ENCODE results near the gene HOXA5.

The HOXA5 gene

DNA sequence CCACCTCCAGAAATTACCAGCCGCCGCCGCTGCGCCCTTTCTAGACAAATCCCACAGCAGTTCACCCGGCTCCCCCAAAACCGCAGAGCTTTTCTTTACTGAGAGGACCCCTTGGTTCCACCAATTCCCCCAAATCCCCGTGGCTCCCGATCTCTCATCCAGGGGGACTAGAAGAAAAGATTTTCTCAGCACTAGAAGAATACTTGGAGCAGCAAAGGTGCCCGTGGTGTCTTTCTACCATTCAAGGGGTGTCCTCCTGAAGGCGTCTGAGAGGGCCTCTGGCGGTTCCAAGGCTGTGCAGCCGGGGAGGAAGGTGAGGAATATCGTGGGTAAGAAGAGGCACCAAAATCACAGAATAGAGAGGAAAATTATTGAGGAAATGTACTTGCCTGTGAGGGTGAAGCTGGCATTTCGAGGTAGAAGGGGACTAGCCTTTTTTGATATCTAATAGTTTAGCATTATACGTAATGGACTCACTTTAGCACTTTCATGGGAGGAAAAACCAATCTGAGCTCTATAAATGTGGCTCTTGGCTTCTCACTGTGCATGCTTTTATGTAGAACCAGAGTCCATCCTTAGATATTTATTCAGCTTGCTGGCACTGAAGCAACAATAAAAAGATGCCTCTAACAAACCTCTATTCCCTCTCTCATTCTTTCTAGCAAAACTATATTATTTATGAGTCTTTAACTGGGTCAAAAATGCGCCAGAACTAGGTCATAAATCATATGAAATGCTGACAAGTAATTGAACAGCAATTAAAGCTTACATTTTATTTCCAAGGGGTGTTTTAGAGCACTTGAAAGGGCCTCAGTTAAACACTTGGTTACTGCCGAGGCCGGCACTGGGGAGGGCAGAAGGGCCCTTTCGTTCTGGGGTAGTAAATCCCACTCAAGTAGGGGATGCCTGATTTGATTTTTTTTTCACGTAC is 27.2 kb downstream of the HOXA5 start:
- no peak for DNase-seq

DNA sequence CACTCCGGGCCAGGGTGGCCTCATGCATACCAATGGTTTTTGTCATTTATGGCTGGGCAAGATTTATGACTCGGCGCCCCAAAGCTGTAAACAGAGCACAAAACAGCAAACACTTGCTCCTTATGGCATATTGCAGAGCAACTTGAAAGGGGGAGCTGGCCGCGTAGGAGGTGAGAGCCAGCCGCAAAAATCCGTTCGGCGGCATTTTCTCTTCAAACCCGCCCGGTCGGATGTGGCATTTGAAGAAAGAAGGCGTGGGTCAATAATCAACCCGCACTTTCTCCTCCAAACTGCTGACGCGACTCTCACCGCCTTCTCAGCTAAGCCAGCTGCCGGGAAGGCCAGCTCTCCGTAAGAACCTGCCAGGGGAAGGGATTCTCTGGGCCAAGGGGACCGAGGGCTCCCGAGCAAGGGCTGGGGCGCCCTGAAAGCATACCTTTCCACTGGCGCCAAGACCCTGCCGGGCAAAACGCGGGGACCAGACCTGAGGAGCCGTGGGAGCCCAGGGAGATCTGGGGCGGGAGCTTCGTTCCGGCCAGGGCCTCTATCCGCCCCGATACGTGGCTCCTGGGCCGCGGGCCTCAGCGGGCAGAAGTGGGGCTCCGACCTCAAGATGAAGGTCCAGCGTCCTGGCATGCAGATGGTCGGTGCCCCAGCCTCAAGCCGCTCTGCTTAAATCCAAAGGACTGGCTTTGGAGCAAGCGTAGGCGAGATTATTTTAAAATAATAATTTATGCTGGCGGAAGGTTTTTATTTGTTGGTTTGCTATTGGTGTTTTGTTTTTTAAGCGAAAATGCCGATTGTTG is 28.1 kb downstream of the HOXA5 start:
- DNase-seq = no peak

DNA sequence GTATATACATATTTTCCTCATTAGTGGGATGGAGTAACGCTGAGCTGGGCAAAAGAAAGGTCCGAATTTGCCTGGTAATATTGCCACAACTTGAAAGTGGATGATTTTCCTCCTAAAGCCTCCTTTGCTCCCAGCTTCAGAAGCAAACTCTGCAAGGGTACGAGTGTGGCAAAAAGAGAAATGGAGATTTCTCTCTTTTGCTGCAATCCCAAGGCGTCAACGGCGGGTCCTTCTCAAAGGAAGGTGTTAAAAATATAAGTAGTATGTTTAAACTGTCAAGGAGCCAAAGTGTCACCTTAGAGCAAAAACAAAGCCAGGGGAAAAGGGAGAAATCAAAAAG is 28.6 kb downstream of the HOXA5 start:
- DNase-seq = no peak

DNA sequence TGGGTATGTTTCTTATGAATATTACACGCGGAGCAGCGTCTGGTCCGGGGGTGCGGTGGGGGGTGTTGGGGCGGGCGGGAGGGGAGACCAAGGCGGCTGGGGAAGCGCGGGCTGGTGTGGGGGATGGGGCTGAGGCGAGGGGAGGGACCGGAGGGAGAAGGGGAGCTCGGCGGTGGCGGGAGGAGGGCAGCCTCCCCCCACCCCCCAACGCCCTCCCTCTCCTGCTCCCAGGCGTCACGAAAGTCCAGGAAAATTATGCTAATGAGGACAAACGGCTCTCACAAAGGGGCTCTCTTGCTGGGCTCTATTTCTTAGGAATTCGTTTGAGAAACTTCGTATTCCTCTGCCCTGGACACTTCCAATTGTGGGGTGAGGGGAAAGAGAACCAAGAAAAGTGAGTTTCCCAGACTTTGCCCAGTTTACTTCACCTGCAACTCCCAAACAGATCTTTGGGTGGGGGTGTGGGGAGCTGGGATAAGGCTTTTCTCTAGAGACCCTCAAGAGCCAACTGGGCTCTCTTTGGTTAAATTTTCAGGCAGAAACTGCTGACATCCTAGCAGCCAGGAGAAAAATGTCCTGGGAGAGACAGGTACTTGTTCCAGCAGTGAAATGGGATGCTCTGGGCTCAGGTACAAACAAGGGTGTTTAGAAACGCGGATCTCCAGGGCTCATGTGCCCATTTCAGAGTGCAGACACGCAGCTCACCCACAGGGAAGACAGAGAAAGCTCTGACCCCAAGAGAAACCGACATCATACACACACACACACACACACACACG is 29.3 kb downstream of the HOXA5 start:
- no peak for DNase-seq

DNA sequence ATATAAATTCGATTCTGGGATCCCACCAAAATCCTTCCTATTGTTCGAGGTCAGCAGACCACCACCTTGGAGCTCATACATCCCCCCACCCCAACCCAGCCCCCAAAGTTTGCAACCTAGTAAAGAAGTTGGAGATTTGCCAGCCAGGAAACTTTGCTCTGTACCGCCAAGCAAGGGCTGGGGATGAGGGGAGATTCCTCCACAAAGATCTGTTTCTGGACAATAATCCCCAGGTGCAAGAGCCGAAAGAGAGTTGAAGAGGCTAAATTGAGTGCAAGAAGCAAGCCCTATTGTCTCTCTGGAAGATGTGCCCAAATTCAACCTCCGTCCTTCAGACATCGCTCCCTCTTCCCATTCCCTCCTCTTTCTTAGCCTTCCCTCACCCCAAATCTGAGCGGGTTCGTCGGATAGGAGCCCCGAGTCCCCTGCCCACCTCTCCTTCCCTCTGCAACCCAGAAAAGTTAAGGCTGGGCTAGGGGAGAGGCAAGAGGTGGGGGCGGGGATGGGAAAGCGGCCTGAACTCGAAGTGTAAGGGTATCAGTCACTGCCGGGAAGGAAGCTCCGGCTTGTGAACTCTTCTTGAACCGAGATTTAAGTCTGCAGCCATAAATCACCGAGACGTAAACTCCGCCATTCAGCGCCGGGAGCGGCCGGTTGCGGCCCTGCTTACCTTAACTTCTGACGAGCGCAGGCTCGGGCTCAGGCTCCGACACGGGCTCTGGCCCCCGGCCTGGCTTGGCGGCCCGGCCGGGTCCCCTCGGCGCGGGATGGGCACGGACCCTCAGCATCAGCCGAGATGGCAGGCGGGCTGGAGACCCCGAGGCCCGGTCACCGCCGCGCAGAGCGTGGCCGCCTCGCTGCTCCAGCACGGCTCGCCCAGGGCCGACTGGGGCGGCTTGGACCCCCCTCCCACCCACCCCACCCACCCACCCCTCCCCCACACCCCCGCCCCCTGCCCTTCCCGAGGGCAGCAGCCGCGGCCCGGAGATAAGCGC is 30.2 kb downstream of the HOXA5 start:
- no peak for DNase-seq

- no peak for DNase-seq
These were observed 31.1 kb downstream of the HOXA5 start for GRCh38 chr7:27112361-27112760.

- no peak for DNase-seq
These were observed 31.7 kb downstream of the HOXA5 start for GRCh38 chr7:27111751-27112277.

- DNase-seq = no peak
These were observed 32.3 kb downstream of the HOXA5 start for GRCh38 chr7:27111042-27111750.

- no peak for DNase-seq
These were observed 33.1 kb downstream of the HOXA5 start for GRCh38 chr7:27110186-27111031.

- DNase-seq = no peak
These were observed 33.9 kb downstream of the HOXA5 start for GRCh38 chr7:27109466-27110185.

DNA sequence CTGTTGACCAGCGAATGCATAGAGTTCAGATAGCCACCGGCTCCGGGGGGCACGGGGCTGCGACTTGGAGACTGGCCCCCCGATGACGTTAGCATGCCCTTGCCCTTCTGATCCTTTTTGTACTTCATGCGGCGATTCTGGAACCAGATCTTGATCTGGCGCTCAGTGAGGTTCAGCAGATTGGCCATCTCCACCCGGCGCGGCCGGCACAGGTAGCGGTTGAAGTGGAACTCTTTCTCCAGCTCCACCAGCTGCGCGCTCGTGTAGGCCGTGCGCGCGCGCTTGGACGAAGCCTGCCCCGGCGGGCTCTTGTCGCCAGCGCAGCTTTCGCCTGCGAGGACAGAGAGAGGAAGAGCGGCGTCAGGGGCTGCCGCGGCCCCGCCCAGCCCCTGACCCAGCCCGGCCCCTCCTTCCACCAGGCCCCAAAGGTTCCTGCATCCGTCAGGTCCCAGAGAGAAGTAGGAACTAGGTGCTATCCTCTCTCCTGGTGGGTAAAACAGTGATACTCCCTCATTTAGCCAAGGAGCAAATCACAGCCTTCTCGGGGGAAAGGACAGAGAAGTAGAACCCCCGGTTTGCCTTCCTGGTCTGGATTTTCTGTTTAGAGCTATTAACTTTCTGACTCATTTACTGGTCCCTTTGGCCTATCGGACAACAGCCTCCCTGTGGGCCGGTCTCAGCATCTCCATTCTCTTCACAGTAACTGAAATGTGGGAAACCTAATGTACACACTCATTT is 34.9 kb downstream of the HOXA5 start:
- no peak for DNase-seq

DNA sequence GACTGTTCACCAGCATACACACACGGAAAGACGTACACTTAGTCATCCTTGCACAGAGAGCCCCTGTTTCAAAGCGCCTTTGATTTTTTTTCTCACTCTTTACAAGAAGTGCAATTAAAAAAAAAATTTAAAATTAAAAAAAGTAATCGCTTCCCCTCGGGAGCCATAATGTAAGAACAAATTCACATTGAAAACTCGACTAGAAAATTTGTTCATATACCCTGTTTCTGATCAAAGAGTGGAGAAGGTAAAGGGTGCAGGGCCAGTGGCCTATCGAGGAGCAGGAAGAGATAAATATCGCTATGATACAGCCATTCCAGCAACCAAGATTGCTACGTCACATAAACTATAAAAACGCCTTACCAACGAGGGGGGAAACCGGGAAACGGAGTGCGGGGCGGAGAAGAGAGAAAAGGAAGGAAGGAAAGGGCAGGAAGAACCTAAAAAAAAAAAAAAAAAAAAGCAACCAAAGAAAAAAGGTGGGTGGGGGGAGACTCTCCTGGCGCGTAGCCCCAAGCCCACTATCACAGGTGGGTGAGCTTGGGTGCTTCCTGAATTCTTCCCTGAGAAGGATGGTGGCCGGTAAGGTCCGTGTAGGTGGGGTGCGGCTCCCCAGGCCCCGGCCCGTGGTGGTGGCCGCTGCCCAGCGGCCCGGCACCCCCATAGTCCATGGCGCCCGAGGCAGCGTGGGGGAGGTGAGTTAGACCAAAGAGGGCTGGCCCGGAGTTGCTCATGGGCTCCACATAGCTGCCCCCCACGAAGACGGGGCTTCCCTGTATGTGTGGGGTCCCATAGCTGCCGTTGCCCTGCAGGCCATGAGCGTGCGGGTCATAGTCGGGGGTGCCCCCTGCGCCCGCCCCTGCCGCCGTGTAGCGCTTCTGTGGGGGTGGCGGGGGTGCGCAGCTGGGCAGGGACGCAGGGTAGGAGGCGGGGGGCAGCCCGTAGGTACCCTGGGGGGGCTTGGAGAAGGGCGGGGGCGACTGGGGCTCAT is 35.8 kb downstream of the HOXA5 start:
- no peak for DNase-seq

GRCh38 chr7:27106901-27107240 is 36.6 kb downstream of the HOXA5 start:
- no peak for DNase-seq

- no peak for DNase-seq
These were observed 37.1 kb downstream of the HOXA5 start for GRCh38 chr7:27106181-27106900.

- DNase-seq = no peak
These were observed 38.0 kb downstream of the HOXA5 start for GRCh38 chr7:27105301-27106031.
